Liver (tissue), 9 donors: Measurements from ENCODE around the gene CBFA2T3. TPM values are rescaled to one million over a fixed set of nuclear protein-coding genes. Genes with fewer than 3 reads are reported as not detected.

Experiments used
- DNase-seq: peaks from one replicate; pipeline ENCODE4 v3.0.0-alpha.2; 2017; ENCODE audit warnings: low spot score
- H3K27ac ChIP-seq, 2 donors: one replicate each; pipeline ENCODE4 v1.7.0; 2013; ENCODE audit warnings: inconsistent platforms in 2 of 2, low read length in 2 of 2, control low read depth in 1 of 2, low read depth in 1 of 2, mild to moderate bottlenecking in 1 of 2
- H3K27me3 ChIP-seq, 4 donors: one replicate each; pipeline versions ENCODE4 v1.6.1 to v1.7.0; 2013; ENCODE audit warnings: low read length in 3 of 4, inconsistent platforms in 1 of 4, mild to moderate bottlenecking in 1 of 4, moderate library complexity in 1 of 4; ENCODE audit not compliant: control insufficient read depth in 4 of 4, insufficient read depth in 4 of 4
- H3K36me3 ChIP-seq, 4 donors: one replicate each; pipeline versions ENCODE4 v1.6.1 to v1.7.0; 2013; ENCODE audit warnings: low read length in 3 of 4, mild to moderate bottlenecking in 3 of 4, low read depth in 1 of 4, moderate library complexity in 1 of 4; ENCODE audit not compliant: control insufficient read depth in 4 of 4, insufficient read depth in 3 of 4
- H3K4me1 ChIP-seq, 4 donors: one replicate each; pipeline versions ENCODE4 v1.6.1 to v1.7.0; 2013; ENCODE audit warnings: low read length in 3 of 4, mild to moderate bottlenecking in 3 of 4, moderate library complexity in 1 of 4; ENCODE audit not compliant: control insufficient read depth in 4 of 4, insufficient read depth in 4 of 4
- H3K4me3 ChIP-seq, 3 donors: one replicate each; pipeline versions ENCODE4 v1.6.1 to v1.7.0; 2013; ENCODE audit warnings: low read length in 3 of 3, control low read depth in 1 of 3, low read depth in 1 of 3, mild to moderate bottlenecking in 1 of 3
- H3K9ac ChIP-seq, 2 donors: one replicate each; pipeline ENCODE4 v1.7.0; 2013; ENCODE audit warnings: low read length in 2 of 2, mild to moderate bottlenecking in 2 of 2, moderate library complexity in 2 of 2, control low read depth in 1 of 2, low read depth in 1 of 2
- H3K9me3 ChIP-seq, 4 donors: one replicate each; pipeline versions ENCODE4 v1.6.1 to v1.7.0; 2013; ENCODE audit warnings: low read length in 3 of 4; ENCODE audit not compliant: control insufficient read depth in 4 of 4
- ATF3 ChIP-seq: IDR thresholded peaks from 2 replicates; pipeline ENCODE4 v1.6.1; 2016; ENCODE audit warnings: antibody characterized with exemption
- CTCF ChIP-seq: fragments of 150-350 bp; IDR thresholded peaks from 2 replicates; pipeline ENCODE4 v1.5.1; 2017; ENCODE audit warnings: improper control_type of control experiment, low read depth, low read length; ENCODE audit not compliant: missing input control
- EGR1 ChIP-seq, 2 donors: IDR thresholded peaks; 2 replicates each; pipeline ENCODE4 v1.6.1; 2016 to 2018; ENCODE audit warnings: antibody characterized with exemption in 2 of 2, low read depth in 2 of 2
- FOXA1 ChIP-seq: IDR thresholded peaks from 2 replicates; pipeline ENCODE4 v1.6.1; 2016; ENCODE audit warnings: antibody characterized with exemption
- FOXA2 ChIP-seq: IDR thresholded peaks from 2 replicates; pipeline ENCODE4 v1.6.1; 2016; ENCODE audit warnings: antibody characterized with exemption
- HNF4G ChIP-seq: IDR thresholded peaks from 2 replicates; pipeline ENCODE4 v1.6.1; 2016; ENCODE audit warnings: antibody characterized with exemption
- JUND ChIP-seq, 2 donors: IDR thresholded peaks; 2 replicates each; pipeline ENCODE4 v1.6.1; 2016; ENCODE audit warnings: antibody characterized with exemption in 2 of 2
- MAX ChIP-seq: IDR thresholded peaks from 2 replicates; pipeline ENCODE4 v1.6.1; 2016; ENCODE audit warnings: antibody characterized with exemption
- NR2F2 ChIP-seq: IDR thresholded peaks from 2 replicates; pipeline ENCODE4 v1.6.1; 2016; ENCODE audit warnings: antibody characterized with exemption
- RAD21 ChIP-seq, 2 donors: IDR thresholded peaks; 2 replicates each; pipeline ENCODE4 v1.6.1; 2016; ENCODE audit warnings: antibody characterized with exemption in 2 of 2, mild to moderate bottlenecking in 2 of 2
- REST ChIP-seq: IDR thresholded peaks from 2 replicates; pipeline ENCODE4 v1.6.1; 2016; ENCODE audit warnings: antibody characterized with exemption, mild to moderate bottlenecking
- SP1 ChIP-seq: IDR thresholded peaks from 2 replicates; pipeline ENCODE4 v1.6.1; 2018; ENCODE audit warnings: antibody characterized with exemption, mild to moderate bottlenecking
- TAF1 ChIP-seq: conservative IDR thresholded peaks from 2 replicates; pipeline ENCODE4 v1.6.1; 2016; ENCODE audit warnings: antibody characterized with exemption, mild to moderate bottlenecking
- YY1 ChIP-seq: IDR thresholded peaks from 2 replicates; pipeline ENCODE4 v1.6.1; 2016; ENCODE audit warnings: antibody characterized with exemption, mild to moderate bottlenecking
- ZBTB33 ChIP-seq: IDR thresholded peaks from 2 replicates; pipeline ENCODE4 v1.6.1; 2016; ENCODE audit warnings: antibody characterized with exemption
- WGBS: extraction: QIAGEN DNeasy Blood & Tissue Kit; methylation state at CpG from one replicate; pipeline ENCODE4 v1.1.7; 2013; 5-methylcytosine and 5-hydroxymethylcytosine counted together
- polyA plus RNA-seq, 2 donors: library from polyadenylated mRNA; stranded (reverse) in 1 of 2; unstranded in 1 of 2; fragments of 200-250 nt in 1 of 2; fragments of >200 nt in 1 of 2; fragmentation: Nextera tagmentation in 1 of 2; extraction: Ambion mirVana in 1 of 2; gene quantifications; one replicate each; pipeline versions ENCODE4 v1.2.1 to v1.2.3, GENCODE V29; 2013 to 2015
- total RNA-seq, 2 donors: library from RNA; depleted of rRNA; stranded (reverse); fragments of >200 nt; gene quantifications; one replicate each; pipeline ENCODE4 v1.2.3, GENCODE V29; 2014
- donor health status: healthy.
- donor health status: healthy.
- donor health status: healthy.
- donor health status: healthy.
- donor health status: healthy.

The CBFA2T3 gene
- total and polyA plus RNA-seq, 4 donors, result 1.4 to 4.5 (median 3.1) TPM

GRCh38 chr16:88948781-88949490, 28.1 kb downstream of the CBFA2T3 start:
- Histone ChIP-seq H3K36me3 (no peaks in the 10 kb centered on the region), H3K27ac (no peak overlapping the region), H3K9me3 (no peaks in the 10 kb centered on the region), H3K4me1 (peaks cover 0 to 3% (median under 1%) of the 10 kb centered on the region in 4 donors), H3K4me3 (no peak overlapping the region), H3K27me3 (peaks cover 0 to 3% (median 0%) of the 10 kb centered on the region in 4 donors), H3K9ac (no peak overlapping the region)
- no peak for TF ChIP-seq RAD21 (IDR thresholded peaks at IDR 0.05)
- TF ChIP-seq TAF1, result no peak
- TF ChIP-seq ATF3, result no peak
- TF ChIP-seq HNF4G, result no peak
- TF ChIP-seq FOXA2, result no peak
- no peak for TF ChIP-seq JUND (IDR thresholded peaks at IDR 0.05)
- no peak for TF ChIP-seq REST
- no peak for TF ChIP-seq ZBTB33
- no peak for TF ChIP-seq MAX
- TF ChIP-seq YY1, result no peak
- TF ChIP-seq FOXA1, result no peak
- no peak for DNase-seq
- 73% methylated on average over 17 of the region's 17 CpGs for WGBS

- WGBS, result 74% methylated on average over 10 of the region's 10 CpGs
- Histone ChIP-seq H3K9me3 (no peaks in the 10 kb centered on the region), H3K27me3 (peaks cover 0 to 10% (median 1%) of the 10 kb centered on the region in 4 donors)
These were observed 31.5 kb downstream of the CBFA2T3 start for GRCh38 chr16:88945473-88945872.

More at GRCh38 chr16:88945473-88945872, 31.5 kb downstream of the CBFA2T3 start:
- no peak overlapping the region for H3K27ac ChIP-seq
- H3K4me3 ChIP-seq, result no peak overlapping the region
- DNase-seq, result no peak
- H3K4me1 ChIP-seq, result peaks cover 0 to 9% (median 8%) of the 10 kb centered on the region in 4 donors
- no peaks in the 10 kb centered on the region for H3K36me3 ChIP-seq
- no peak overlapping the region for H3K9ac ChIP-seq
- TF ChIP-seq FOXA1 (no peak), TAF1 (no peak), CTCF (no peak), MAX (no peak), ATF3 (no peak), SP1 (no peak), ZBTB33 (no peak), REST (no peak), NR2F2 (no peak), RAD21 (IDR thresholded peaks at IDR 0.05) (no peak), EGR1 (IDR thresholded peaks at IDR 0.05; ENCODE audit: low read depth in 2 of 2) (no peak)
